Nephron progenitor cell (in vitro differentiated cells): Measurements from ENCODE around the gene PLB1.

ENCODE experiments used
- DNase-seq: peaks from one replicate; pipeline ENCODE4 v3.0.0; 2021
- H3K27ac Mint-ChIP-seq: 2 replicates; pipeline ENCODE4 v1.8.0; 2021; ENCODE audit warnings: mild to moderate bottlenecking, moderate library complexity, mixed read lengths
- H3K27me3 Mint-ChIP-seq: 2 replicates; pipeline ENCODE4 v1.8.0; 2021; ENCODE audit warnings: mild to moderate bottlenecking, low read depth, mixed read lengths; ENCODE audit not compliant: poor library complexity
- H3K36me3 Mint-ChIP-seq: 2 replicates; pipeline ENCODE4 v1.8.0; 2021; ENCODE audit warnings: low read depth, mixed read lengths
- H3K4me1 Mint-ChIP-seq: 2 replicates; pipeline ENCODE4 v1.8.0; 2021; ENCODE audit warnings: mixed read lengths
- H3K4me3 Mint-ChIP-seq: 2 replicates; pipeline ENCODE4 v1.8.0; 2021; ENCODE audit warnings: mild to moderate bottlenecking, moderate library complexity, mixed read lengths
- H3K9me3 Mint-ChIP-seq: 2 replicates; pipeline ENCODE4 v1.8.0; 2021; ENCODE audit warnings: mild to moderate bottlenecking, moderate library complexity, mixed read lengths
- TF ChIP-seq, protein P1 (sequence below): fragments of 200-600 bp; sonication (generic); IDR thresholded peaks from 2 replicates; pipeline ENCODE4 v1.5.0; 2021; ENCODE audit warnings: antibody characterized with exemption

The PLB1 gene

GRCh38 chr2:28513097-28513496, 17.2 kb downstream of the PLB1 start:
- Mint-ChIP-seq H3K4me1 (peaks cover 17% of the 10 kb centered on the region), H3K36me3 (peaks cover 18% of the 10 kb centered on the region), H3K4me3 (no peak overlapping the region), H3K9me3 (peaks cover 28% of the 10 kb centered on the region), H3K27ac (no peak overlapping the region), H3K27me3 (peaks cover 36% of the 10 kb centered on the region)
- TF ChIP-seq, protein P1, sequence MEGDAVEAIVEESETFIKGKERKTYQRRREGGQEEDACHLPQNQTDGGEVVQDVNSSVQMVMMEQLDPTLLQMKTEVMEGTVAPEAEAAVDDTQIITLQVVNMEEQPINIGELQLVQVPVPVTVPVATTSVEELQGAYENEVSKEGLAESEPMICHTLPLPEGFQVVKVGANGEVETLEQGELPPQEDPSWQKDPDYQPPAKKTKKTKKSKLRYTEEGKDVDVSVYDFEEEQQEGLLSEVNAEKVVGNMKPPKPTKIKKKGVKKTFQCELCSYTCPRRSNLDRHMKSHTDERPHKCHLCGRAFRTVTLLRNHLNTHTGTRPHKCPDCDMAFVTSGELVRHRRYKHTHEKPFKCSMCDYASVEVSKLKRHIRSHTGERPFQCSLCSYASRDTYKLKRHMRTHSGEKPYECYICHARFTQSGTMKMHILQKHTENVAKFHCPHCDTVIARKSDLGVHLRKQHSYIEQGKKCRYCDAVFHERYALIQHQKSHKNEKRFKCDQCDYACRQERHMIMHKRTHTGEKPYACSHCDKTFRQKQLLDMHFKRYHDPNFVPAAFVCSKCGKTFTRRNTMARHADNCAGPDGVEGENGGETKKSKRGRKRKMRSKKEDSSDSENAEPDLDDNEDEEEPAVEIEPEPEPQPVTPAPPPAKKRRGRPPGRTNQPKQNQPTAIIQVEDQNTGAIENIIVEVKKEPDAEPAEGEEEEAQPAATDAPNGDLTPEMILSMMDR = no peak
- DNase-seq = no peak

DNA sequence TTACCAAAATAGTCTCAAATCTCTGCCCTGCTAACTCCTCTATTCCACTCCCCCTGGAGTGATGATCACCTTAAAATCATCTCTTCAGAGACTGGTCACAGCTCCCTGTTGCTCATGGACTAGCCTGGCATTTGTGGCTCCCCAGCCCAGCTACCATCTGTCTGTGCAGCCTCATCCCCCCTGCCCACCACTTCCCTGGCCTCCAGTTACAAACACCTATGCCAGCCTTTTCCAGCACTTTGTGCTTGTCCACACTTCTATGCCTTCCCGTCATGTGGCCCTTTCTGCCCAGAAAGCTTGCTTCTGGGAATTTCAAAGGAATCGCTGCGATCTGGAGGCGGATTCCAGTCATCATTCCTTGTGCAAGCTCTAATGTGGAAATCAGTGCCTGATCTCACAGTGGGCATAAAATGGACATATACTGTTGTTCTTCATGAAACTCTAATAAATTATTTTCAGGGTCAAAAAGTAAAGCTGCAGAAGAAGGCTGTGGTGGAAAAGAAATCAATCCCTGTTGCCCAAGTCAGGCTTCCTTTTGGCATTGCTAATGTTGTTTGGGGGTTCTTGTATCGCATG, 19.4 kb downstream of the PLB1 start:
- Mint-ChIP-seq H3K4me1 (no peaks in the 10 kb centered on the region), H3K36me3 (peaks cover 18% of the 10 kb centered on the region), H3K27ac (no peak overlapping the region), H3K27me3 (peaks cover 39% of the 10 kb centered on the region), H3K4me3 (no peak overlapping the region), H3K9me3 (peaks cover 28% of the 10 kb centered on the region)
- DNase-seq = no peak
- TF ChIP-seq, protein P1 = no peak

GRCh38 chr2:28516430-28516829, 20.6 kb downstream of the PLB1 start:
- H3K4me1 Mint-ChIP-seq = peaks cover 6% of the 10 kb centered on the region
- peaks cover 18% of the 10 kb centered on the region for H3K36me3 Mint-ChIP-seq
- DNase-seq = no peak
- no peak overlapping the region for H3K4me3 Mint-ChIP-seq
- H3K27me3 Mint-ChIP-seq = peaks cover 39% of the 10 kb centered on the region
- no peak overlapping the region for H3K27ac Mint-ChIP-seq
- TF ChIP-seq, protein P1 = no peak
- H3K9me3 Mint-ChIP-seq = peaks cover 22% of the 10 kb centered on the region

- peaks cover 17% of the 10 kb centered on the region for H3K36me3 Mint-ChIP-seq
- H3K27me3 Mint-ChIP-seq = peaks cover 43% of the 10 kb centered on the region
These were observed 21.1 kb downstream of the PLB1 start for GRCh38 chr2:28516950-28517349.

GRCh38 chr2:28521663-28522062, 25.8 kb downstream of the PLB1 start:
- TF ChIP-seq, protein P1 = no peak
- no peak for DNase-seq
- peaks cover 34% of the 10 kb centered on the region for H3K4me1 Mint-ChIP-seq
- no peak overlapping the region for H3K27ac Mint-ChIP-seq
- H3K9me3 Mint-ChIP-seq = no peaks in the 10 kb centered on the region
- no peak overlapping the region for H3K4me3 Mint-ChIP-seq
- peaks cover 29% of the 10 kb centered on the region for H3K27me3 Mint-ChIP-seq
- H3K36me3 Mint-ChIP-seq = no peaks in the 10 kb centered on the region

More at GRCh38 chr2:28516950-28517349, 21.1 kb downstream of the PLB1 start:
- DNase-seq = no peak
- Mint-ChIP-seq H3K4me1 (peaks cover 11% of the 10 kb centered on the region), H3K9me3 (peaks cover 17% of the 10 kb centered on the region), H3K4me3 (no peak overlapping the region), H3K27ac (no peak overlapping the region)
- TF ChIP-seq, protein P1 = no peak

DNA sequence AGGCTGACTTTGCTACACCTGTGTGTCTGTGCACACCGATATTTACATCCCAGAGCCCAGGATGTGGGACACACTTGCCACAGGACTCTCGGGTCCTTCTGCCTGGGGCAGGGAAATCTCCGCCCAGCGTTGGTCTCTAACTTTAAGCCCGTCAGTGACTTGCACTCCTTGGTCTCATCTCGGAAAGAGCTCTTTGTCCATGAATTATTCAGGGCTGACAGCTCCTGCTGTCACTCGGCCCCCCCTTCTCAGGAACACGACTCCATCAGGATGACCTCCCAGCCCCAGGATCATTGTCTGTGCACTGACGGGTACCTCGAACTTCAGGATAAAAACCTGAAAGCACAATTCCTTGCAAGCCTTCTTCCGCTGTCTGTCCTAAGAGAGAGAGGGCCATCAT, 26.6 kb downstream of the PLB1 start:
- DNase-seq = peak; percentile 25
- Mint-ChIP-seq H3K27me3 (peaks cover 29% of the 10 kb centered on the region), H3K4me3 (peak overlapping the region; percentile 9), H3K9me3 (no peaks in the 10 kb centered on the region), H3K36me3 (no peaks in the 10 kb centered on the region), H3K27ac (peak overlapping the region; percentile 63), H3K4me1 (peaks cover 38% of the 10 kb centered on the region)
- TF ChIP-seq, protein P1 = no peak
